Measurements from ENCODE around the gene RCAN2.

RCAN2 gene

GRCh38 chr6:46190889-46191288 lies 300.4 kb downstream of the RCAN2 start:
- Histone ChIP-seq H3K27ac (no peak overlapping the region), H3K4me3 (ENCODE audit: low read depth in 1 of 2, low read length in 1 of 2) (no peak overlapping the region), H3K36me3 (no peaks in the 10 kb centered on the region), H3K9me3 (no peaks in the 10 kb centered on the region), H3K27me3 (peaks cover 19% of the 10 kb centered on the region), H3K4me1 (ENCODE audit: control insufficient read depth in 1 of 2, insufficient read depth in 1 of 2, low read depth in 1 of 2, low read length in 1 of 2) (no peaks in the 10 kb centered on the region)
- TF ChIP-seq, protein P1, sequence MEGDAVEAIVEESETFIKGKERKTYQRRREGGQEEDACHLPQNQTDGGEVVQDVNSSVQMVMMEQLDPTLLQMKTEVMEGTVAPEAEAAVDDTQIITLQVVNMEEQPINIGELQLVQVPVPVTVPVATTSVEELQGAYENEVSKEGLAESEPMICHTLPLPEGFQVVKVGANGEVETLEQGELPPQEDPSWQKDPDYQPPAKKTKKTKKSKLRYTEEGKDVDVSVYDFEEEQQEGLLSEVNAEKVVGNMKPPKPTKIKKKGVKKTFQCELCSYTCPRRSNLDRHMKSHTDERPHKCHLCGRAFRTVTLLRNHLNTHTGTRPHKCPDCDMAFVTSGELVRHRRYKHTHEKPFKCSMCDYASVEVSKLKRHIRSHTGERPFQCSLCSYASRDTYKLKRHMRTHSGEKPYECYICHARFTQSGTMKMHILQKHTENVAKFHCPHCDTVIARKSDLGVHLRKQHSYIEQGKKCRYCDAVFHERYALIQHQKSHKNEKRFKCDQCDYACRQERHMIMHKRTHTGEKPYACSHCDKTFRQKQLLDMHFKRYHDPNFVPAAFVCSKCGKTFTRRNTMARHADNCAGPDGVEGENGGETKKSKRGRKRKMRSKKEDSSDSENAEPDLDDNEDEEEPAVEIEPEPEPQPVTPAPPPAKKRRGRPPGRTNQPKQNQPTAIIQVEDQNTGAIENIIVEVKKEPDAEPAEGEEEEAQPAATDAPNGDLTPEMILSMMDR (IDR thresholded peaks at IDR 0.05): no peak

GRCh38 chr6:46189726-46190125 lies 301.5 kb downstream of the RCAN2 start:
- Histone ChIP-seq H3K9me3 (no peaks in the 10 kb centered on the region), H3K27ac (no peak overlapping the region), H3K4me1 (ENCODE audit: control insufficient read depth in 1 of 2, insufficient read depth in 1 of 2, low read depth in 1 of 2, low read length in 1 of 2) (no peaks in the 10 kb centered on the region), H3K4me3 (ENCODE audit: low read depth in 1 of 2, low read length in 1 of 2) (no peak overlapping the region), H3K27me3 (peaks cover 29% of the 10 kb centered on the region), H3K36me3 (no peaks in the 10 kb centered on the region)
- TF ChIP-seq, protein P1 (IDR thresholded peaks at IDR 0.05): no peak

DNA sequence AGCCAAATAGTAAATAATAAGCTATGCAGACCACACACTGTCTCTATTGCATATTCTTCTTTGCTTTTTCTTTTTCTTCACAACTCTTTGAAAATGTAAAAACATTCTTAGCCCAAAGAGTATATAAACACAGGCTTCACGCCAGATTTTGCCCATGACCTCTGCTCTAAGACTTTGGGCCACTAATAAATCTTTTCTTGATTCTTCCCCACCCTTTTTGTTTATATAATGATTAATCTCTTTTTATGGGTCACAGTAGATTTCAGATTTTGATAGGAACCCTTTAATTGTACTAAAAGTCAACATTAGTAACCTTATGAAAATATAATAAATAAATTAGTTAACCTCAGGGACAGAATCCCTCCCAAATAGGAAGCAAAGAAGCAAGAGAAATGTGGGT lies 304.7 kb downstream of the RCAN2 start:
- Histone ChIP-seq H3K9me3 (no peaks in the 10 kb centered on the region), H3K27me3 (peaks cover 51% of the 10 kb centered on the region), H3K4me1 (ENCODE audit: control insufficient read depth in 1 of 2, insufficient read depth in 1 of 2, low read depth in 1 of 2, low read length in 1 of 2) (no peaks in the 10 kb centered on the region), H3K4me3 (ENCODE audit: low read depth in 1 of 2, low read length in 1 of 2) (no peak overlapping the region), H3K36me3 (no peaks in the 10 kb centered on the region), H3K27ac (no peak overlapping the region)
- TF ChIP-seq, protein P1 (IDR thresholded peaks at IDR 0.05): no peak

DNA sequence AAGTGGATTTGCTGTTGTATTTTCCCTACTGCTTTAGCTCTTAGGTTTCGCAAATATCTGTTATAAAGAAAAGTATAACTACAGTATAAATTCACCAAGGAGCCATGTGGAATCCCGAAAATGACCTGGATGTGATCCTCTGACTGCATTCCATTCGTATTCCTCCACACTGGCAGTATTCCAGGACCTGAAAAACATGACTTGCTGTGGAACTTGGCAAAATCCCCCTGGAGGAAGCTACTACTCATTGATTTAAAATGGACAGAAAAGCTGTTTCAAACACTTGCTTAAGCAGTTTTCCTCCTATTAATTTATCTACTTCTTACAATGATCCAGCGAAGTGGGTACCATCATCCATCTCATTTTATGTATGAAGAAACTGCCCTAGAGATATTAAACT lies 307.1 kb downstream of the RCAN2 start:
- Histone ChIP-seq H3K4me3 (ENCODE audit: low read depth in 1 of 2, low read length in 1 of 2) (no peak overlapping the region), H3K4me1 (ENCODE audit: control insufficient read depth in 1 of 2, insufficient read depth in 1 of 2, low read depth in 1 of 2, low read length in 1 of 2) (no peaks in the 10 kb centered on the region), H3K36me3 (no peaks in the 10 kb centered on the region), H3K27me3 (peaks cover 51% of the 10 kb centered on the region), H3K9me3 (no peaks in the 10 kb centered on the region), H3K27ac (no peak overlapping the region)
- TF ChIP-seq, protein P1 (IDR thresholded peaks at IDR 0.05): no peak

GRCh38 chr6:46175976-46176375 lies 315.3 kb downstream of the RCAN2 start:
- TF ChIP-seq, protein P1 (IDR thresholded peaks at IDR 0.05): no peak
- H3K9me3 ChIP-seq: no peaks in the 10 kb centered on the region
- H3K27ac ChIP-seq: no peak overlapping the region
- peaks cover 0 to 3% of the 10 kb centered on the region in 2 experiments for H3K4me1 ChIP-seq (ENCODE audit: control insufficient read depth in 1 of 2, insufficient read depth in 1 of 2, low read depth in 1 of 2, low read length in 1 of 2)
- H3K4me3 ChIP-seq (ENCODE audit: low read depth in 1 of 2, low read length in 1 of 2): no peak overlapping the region
- H3K36me3 ChIP-seq: no peaks in the 10 kb centered on the region
- H3K27me3 ChIP-seq: peaks cover 29% of the 10 kb centered on the region

DNA sequence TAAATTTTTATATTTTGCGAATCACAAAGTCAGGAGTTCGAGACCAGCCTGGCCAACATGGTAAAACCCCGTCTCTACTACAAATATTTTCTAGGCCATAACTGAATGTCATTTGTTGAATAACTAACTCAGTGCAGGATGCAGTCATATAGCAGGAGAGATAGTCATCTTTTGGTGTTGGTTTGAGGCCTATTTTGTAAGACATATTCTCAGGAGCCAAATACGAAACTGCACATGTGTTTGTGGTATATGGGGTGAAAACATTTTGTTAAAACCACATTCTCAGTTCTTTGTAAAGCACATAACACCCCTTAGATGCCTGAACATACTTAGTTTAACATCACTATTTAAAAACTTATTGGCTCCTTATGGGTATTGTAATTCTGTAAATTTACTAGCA lies 315.8 kb downstream of the RCAN2 start:
- Histone ChIP-seq H3K4me1 (ENCODE audit: control insufficient read depth in 1 of 2, insufficient read depth in 1 of 2, low read depth in 1 of 2, low read length in 1 of 2) (peaks cover 4 to 8% of the 10 kb centered on the region in 2 experiments), H3K27ac (no peak overlapping the region), H3K4me3 (ENCODE audit: low read depth in 1 of 2, low read length in 1 of 2) (no peak overlapping the region), H3K27me3 (peaks cover 35% of the 10 kb centered on the region), H3K9me3 (no peaks in the 10 kb centered on the region), H3K36me3 (no peaks in the 10 kb centered on the region)
- TF ChIP-seq, protein P1 (IDR thresholded peaks at IDR 0.05): no peak
